ENCODE data around the gene CETP. TPM values are rescaled to one million over a fixed set of nuclear protein-coding genes. Genes with fewer than 3 reads are reported as not detected.
A peak's percentile ranks its signal among the peaks of the same experiment; 100 is the strongest.

The CETP gene
- total RNA-seq, 1 donor from 2014 or later: 1.1 TPM

- TF ChIP-seq CTCF (IDR thresholded peaks at IDR 0.05): no peak
- ATAC-seq: no peak
- Histone ChIP-seq H3K36me3 (peaks cover 85% of the 10 kb centered on the region), H3K4me3 (peak overlapping the region; percentile 99), H3K4me1 (peaks cover 72% of the 10 kb centered on the region), H3K27me3 (ENCODE audit: low read depth) (no peaks in the 10 kb centered on the region), H3K9me3 (no peaks in the 10 kb centered on the region), H3K27ac (no peak overlapping the region)
- intact Hi-C loops (cut with DNase I): no loop called here
- no peak for DNase-seq
Observed at GRCh38 chr16:56936950-56937349, 24.8 kb upstream of the CETP start.

- no peak for DNase-seq
- Histone ChIP-seq H3K27ac (no peak overlapping the region), H3K27me3 (ENCODE audit: low read depth) (no peaks in the 10 kb centered on the region), H3K4me3 (peak overlapping the region; percentile 9), H3K36me3 (peaks cover 98% of the 10 kb centered on the region), H3K9me3 (no peaks in the 10 kb centered on the region), H3K4me1 (peaks cover 73% of the 10 kb centered on the region)
- intact Hi-C loops (cut with DNase I): no loop called here
- TF ChIP-seq CTCF (IDR thresholded peaks at IDR 0.05): no peak
- ATAC-seq: peak; percentile 41 to 50
Observed at GRCh38 chr16:56938664-56939513, 22.9 kb upstream of the CETP start.

- Histone ChIP-seq H3K4me1 (peaks cover 65% of the 10 kb centered on the region), H3K4me3 (no peak overlapping the region), H3K27ac (no peak overlapping the region), H3K36me3 (peaks cover 100% of the 10 kb centered on the region), H3K27me3 (ENCODE audit: low read depth) (no peaks in the 10 kb centered on the region), H3K9me3 (no peaks in the 10 kb centered on the region)
- no peak for TF ChIP-seq CTCF (IDR thresholded peaks at IDR 0.05)
- DNase-seq (no peak), ATAC-seq (no peak)
- intact Hi-C loops (cut with DNase I): no loop called here
Observed at GRCh38 chr16:56939801-56940200, 21.9 kb upstream of the CETP start.

- Histone ChIP-seq H3K4me3 (no peak overlapping the region), H3K4me1 (peaks cover 61% of the 10 kb centered on the region), H3K9me3 (no peaks in the 10 kb centered on the region), H3K27ac (no peak overlapping the region), H3K27me3 (ENCODE audit: low read depth) (no peaks in the 10 kb centered on the region), H3K36me3 (peaks cover 98% of the 10 kb centered on the region)
- no peak for ATAC-seq
- DNase-seq: no peak
- TF ChIP-seq CTCF (IDR thresholded peaks at IDR 0.05): no peak
- intact Hi-C loops (cut with DNase I): no loop called here
Observed at GRCh38 chr16:56941092-56941491, 20.7 kb upstream of the CETP start.

GRCh38 chr16:56941856-56942331 is 19.9 kb upstream of the CETP start:
- TF ChIP-seq CTCF (IDR thresholded peaks at IDR 0.05): no peak
- Histone ChIP-seq H3K27ac (no peak overlapping the region), H3K27me3 (ENCODE audit: low read depth) (no peaks in the 10 kb centered on the region), H3K4me1 (peaks cover 61% of the 10 kb centered on the region), H3K9me3 (no peaks in the 10 kb centered on the region), H3K36me3 (peaks cover 98% of the 10 kb centered on the region), H3K4me3 (no peak overlapping the region)
- no peak for DNase-seq
- intact Hi-C loops (cut with DNase I): no loop called here
- ATAC-seq: no peak

All from lower lobe of right lung (tissue), 2 donors.